Measurements from ENCODE around the gene HLA-DQB1.
A peak's percentile ranks its signal among the peaks of the same experiment; 100 is the strongest.

HLA-DQB1 gene

DNA sequence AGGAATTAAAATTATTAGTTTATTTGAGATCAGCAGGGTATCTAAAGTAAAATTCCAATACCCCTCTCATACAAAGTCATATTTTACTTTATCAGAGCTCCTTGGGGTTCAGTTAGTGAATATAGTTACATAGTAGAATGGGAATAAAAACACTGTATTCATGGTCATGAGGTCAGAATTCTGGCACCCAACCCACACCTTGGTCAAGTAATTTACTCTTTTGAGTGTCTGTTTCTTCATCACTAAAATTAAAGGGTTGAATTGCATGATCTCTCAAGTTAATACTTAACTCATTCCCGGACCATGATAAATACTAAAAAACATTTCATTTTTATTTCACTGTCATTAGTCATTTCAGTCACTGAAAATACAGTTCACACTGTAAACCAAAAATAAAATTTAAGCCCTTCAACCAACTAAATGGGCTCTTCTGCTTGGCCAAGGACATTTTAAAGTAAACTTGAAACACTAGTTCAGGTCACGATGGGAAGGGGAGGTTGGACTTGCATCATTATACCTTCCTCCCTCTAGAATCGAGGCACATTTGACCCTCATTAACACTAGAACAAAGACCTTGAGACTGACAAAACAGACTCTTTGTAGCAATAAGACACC, 55.7 kb downstream of the HLA-DQB1 start:
- Histone ChIP-seq H3K27me3 (replicated peaks; ENCODE audit: control insufficient read depth, insufficient read depth, low read length) (no peaks in the 10 kb centered on the region), H3K36me3 (ENCODE audit: control insufficient read depth, insufficient read depth, low read length) (no peaks in the 10 kb centered on the region), H3K4me3 (replicated peaks; ENCODE audit: low read depth, low read length) (no peak overlapping the region; the same call in 1 of the 2 replicates)
- DNase-seq (ENCODE audit: extremely low read depth, insufficient read length), result no peak
- no peak for TF ChIP-seq CTCF (IDR thresholded peaks at IDR 0.05; ENCODE audit: insufficient read depth, low read length, poor library complexity, severe bottlenecking)

DNA sequence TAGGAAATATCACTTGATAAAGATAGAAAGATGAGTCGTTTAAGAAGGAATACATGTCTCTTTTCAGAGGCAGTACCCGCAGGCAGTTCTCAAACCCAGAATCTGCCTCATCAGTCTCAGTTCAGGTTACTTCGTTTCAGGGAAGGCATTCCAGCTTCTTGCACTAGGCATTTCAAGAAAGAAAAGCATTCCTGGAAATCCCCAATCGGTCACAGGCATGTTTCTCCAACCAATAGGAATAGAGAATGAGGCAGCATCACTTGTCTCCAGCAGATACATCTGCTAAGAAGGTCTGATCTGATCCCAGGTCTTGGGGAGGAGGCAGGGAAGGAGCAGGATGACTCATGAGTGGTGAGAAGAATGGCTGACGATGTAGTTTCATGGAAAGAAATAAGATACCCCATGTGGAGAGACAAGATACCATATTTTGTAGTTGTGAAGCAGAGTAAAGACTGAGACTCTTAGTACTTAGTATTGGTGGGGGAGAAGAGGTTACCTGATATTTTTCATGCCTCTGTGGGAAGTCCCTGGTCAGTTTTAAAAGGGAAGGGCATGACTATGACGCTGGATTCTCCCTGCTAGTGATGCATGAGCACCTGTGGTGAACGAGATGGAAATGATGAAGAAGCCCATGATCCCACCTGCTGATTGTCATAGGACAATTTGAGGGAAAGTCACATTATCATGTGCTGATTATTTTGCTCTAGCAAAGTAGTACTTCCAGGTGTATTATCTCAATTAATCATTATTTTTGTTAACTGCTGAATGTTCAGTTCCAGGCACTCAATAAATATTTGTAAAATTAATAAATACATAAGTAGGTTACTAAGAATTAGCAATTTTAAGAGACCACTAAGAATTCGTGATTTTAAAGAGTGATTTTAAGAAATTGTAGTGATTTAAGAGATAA, 56.5 kb downstream of the HLA-DQB1 start:
- no peak for TF ChIP-seq CTCF (IDR thresholded peaks at IDR 0.05; ENCODE audit: insufficient read depth, low read length, poor library complexity, severe bottlenecking)
- Histone ChIP-seq H3K36me3 (ENCODE audit: control insufficient read depth, insufficient read depth, low read length) (no peaks in the 10 kb centered on the region), H3K27me3 (replicated peaks; ENCODE audit: control insufficient read depth, insufficient read depth, low read length) (no peaks in the 10 kb centered on the region), H3K4me3 (replicated peaks; ENCODE audit: low read depth, low read length) (peak overlapping the region; percentile 5)
- peak; percentile 84 for DNase-seq (ENCODE audit: extremely low read depth, insufficient read length)
